Measurements from ENCODE around the gene ZNF263. TPM values are rescaled to one million over a fixed set of nuclear protein-coding genes. Genes with fewer than 3 reads are reported as not detected.

Gene ZNF263
- total RNA-seq, 1 experiment from 2014 or later: 31.4 TPM

DNA sequence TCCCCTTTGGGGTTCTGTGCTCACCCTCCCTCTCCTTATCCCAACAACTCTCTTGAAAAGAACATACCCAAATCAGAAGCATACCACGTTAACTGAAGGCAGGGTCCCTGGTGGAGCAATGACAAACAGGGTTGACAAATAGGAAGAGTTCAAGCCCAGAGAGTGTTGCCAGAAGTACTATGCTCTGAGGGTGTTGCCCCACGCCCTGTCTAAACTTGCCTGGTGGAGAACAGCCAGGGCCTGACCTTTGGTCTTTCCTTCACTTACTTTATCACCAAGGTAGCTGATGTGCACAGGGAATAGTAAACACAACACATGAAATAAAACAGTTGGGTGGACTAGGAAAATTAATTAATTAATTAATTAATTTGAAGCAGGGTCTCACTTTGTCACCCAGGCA, 45.4 kb downstream of the ZNF263 start:
- no peak overlapping the region for H3K4me2 ChIP-seq (ENCODE audit: low read length)
- no peaks in the 10 kb centered on the region for H3K36me3 ChIP-seq (ENCODE audit: control insufficient read depth in 1 of 2, insufficient read depth in 2 of 2, low read length in 2 of 2)
- H4K20me1 ChIP-seq (ENCODE audit: insufficient read depth): no peaks in the 10 kb centered on the region
- no peaks in the 10 kb centered on the region for H3K4me1 ChIP-seq (ENCODE audit: control insufficient read depth in 1 of 2, insufficient read depth in 2 of 2, low read length in 2 of 2)
- DNase-seq (ENCODE audit: low read depth, low spot score) (no peak), ATAC-seq (no peak)
- no TSS peak for BruUV-seq (replicated peaks)
- H3K27me3 ChIP-seq (ENCODE audit: insufficient read depth, low read length): no peaks in the 10 kb centered on the region
- H3K4me3 ChIP-seq (replicated peaks in 1 of 2; ENCODE audit: low read depth in 1 of 2, low read length in 2 of 2): no peak overlapping the region
- H2AFZ ChIP-seq (ENCODE audit: low read depth, low read length, poor library complexity, severe bottlenecking): no peak overlapping the region
- intact Hi-C loops (cut with micrococcal nuclease): no loop called here
- H3K79me2 ChIP-seq (ENCODE audit: insufficient read depth, low read length): no peaks in the 10 kb centered on the region
- no peak for TF ChIP-seq EZH2 (IDR thresholded peaks at IDR 0.05)
- no peak for TF ChIP-seq FOSL1 (IDR thresholded peaks at IDR 0.05; ENCODE audit: low read depth)
- no peak for TF ChIP-seq CBX3 (IDR thresholded peaks at IDR 0.05; ENCODE audit: low read depth)
- TF ChIP-seq ZNF274 (IDR thresholded peaks at IDR 0.05; ENCODE audit: low read depth, low read length): no peak
- no peak for TF ChIP-seq POLR2AphosphoS5 (IDR thresholded peaks at IDR 0.05; ENCODE audit: low read depth, low read length)
- TF ChIP-seq POLR2A (IDR thresholded peaks at IDR 0.05; ENCODE audit: borderline replicate concordance, extremely low read depth, insufficient read depth, insufficient read length): no peak
- TF ChIP-seq, protein P1, sequence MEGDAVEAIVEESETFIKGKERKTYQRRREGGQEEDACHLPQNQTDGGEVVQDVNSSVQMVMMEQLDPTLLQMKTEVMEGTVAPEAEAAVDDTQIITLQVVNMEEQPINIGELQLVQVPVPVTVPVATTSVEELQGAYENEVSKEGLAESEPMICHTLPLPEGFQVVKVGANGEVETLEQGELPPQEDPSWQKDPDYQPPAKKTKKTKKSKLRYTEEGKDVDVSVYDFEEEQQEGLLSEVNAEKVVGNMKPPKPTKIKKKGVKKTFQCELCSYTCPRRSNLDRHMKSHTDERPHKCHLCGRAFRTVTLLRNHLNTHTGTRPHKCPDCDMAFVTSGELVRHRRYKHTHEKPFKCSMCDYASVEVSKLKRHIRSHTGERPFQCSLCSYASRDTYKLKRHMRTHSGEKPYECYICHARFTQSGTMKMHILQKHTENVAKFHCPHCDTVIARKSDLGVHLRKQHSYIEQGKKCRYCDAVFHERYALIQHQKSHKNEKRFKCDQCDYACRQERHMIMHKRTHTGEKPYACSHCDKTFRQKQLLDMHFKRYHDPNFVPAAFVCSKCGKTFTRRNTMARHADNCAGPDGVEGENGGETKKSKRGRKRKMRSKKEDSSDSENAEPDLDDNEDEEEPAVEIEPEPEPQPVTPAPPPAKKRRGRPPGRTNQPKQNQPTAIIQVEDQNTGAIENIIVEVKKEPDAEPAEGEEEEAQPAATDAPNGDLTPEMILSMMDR (IDR thresholded peaks at IDR 0.05 in 2 of 3, conservative IDR thresholded peaks at IDR 0.05 in 1 of 3; ENCODE audit: borderline replicate concordance in 1 of 3, insufficient read depth in 1 of 3, low read depth in 2 of 3, low read length in 2 of 3): no peak
- no peak for TF ChIP-seq ZFX (IDR thresholded peaks at IDR 0.05)
- TF ChIP-seq RAD21 (IDR thresholded peaks at IDR 0.05; ENCODE audit: low read depth): no peak
- no peak for TF ChIP-seq EGR1 (IDR thresholded peaks at IDR 0.05; ENCODE audit: low read depth)
- no peak for TF ChIP-seq ELF1 (IDR thresholded peaks at IDR 0.05; ENCODE audit: borderline replicate concordance, low read depth)
- no peak for TF ChIP-seq JUND (IDR thresholded peaks at IDR 0.05)
- no peak overlapping the region for H3K9ac ChIP-seq (ENCODE audit: low read length)
- no peak overlapping the region for H3K27ac ChIP-seq (ENCODE audit: low read depth, low read length)
- H3K9me3 ChIP-seq (ENCODE audit: control insufficient read depth in 1 of 2, insufficient read depth in 1 of 2, low read depth in 1 of 2, low read length in 2 of 2): no peaks in the 10 kb centered on the region
- RAD21 ChIA-PET (ENCODE audit: low non-redundant PET in 1 of 2, low total read pairs in 2 of 2, uncharacterized antibody in 2 of 2, unreplicated experiment in 2 of 2): no interaction called here
- CTCF ChIA-PET: no interaction called here
- H3K9me2 ChIP-seq (ENCODE audit: insufficient read depth): no peaks in the 10 kb centered on the region
- POLR2A ChIA-PET: no interaction called here

Other genes starting within 250 kb of the ZNF263 start
- gene BICDL2, start 246.5 kb upstream of the ZNF263 start, total RNA-seq (2021; ENCODE audit: unreplicated experiment): 21.3 TPM
- gene MMP25, start 236.9 kb upstream of the ZNF263 start, total RNA-seq (2021; ENCODE audit: unreplicated experiment): 2.5 TPM
- 13.7 TPM for gene IL32, start 217.9 kb upstream of the ZNF263 start, total RNA-seq (2021; ENCODE audit: unreplicated experiment)
- gene ZSCAN10, start 184.2 kb upstream of the ZNF263 start, total RNA-seq (2021; ENCODE audit: unreplicated experiment): 0.76 TPM
- 17.0 TPM for gene ZNF205, start 170.9 kb upstream of the ZNF263 start, total RNA-seq (2021; ENCODE audit: unreplicated experiment)
- 11.0 TPM for gene ZNF213, start 148.5 kb upstream of the ZNF263 start, total RNA-seq (2021; ENCODE audit: unreplicated experiment)
- not detected for gene OR1F1, start 95.3 kb upstream of the ZNF263 start, total RNA-seq (2021; ENCODE audit: unreplicated experiment)
- 8.8 TPM for gene ZNF200, start 48.3 kb upstream of the ZNF263 start, total RNA-seq (2021; ENCODE audit: unreplicated experiment)
- gene MEFV, start 26.9 kb upstream of the ZNF263 start, total RNA-seq (2021; ENCODE audit: unreplicated experiment): 0.15 TPM
- gene TIGD7, start 21.9 kb downstream of the ZNF263 start, total RNA-seq (2021; ENCODE audit: unreplicated experiment): 0.49 TPM
- 10.3 TPM for gene ZNF75A, start 22.0 kb downstream of the ZNF263 start, total RNA-seq (2021; ENCODE audit: unreplicated experiment)
- not detected for gene OR2C1, start 72.4 kb downstream of the ZNF263 start, total RNA-seq (2021; ENCODE audit: unreplicated experiment)
- 20.0 TPM for gene ZSCAN32, start 117.5 kb downstream of the ZNF263 start, total RNA-seq (2021; ENCODE audit: unreplicated experiment)
- gene ZNF174, start 117.7 kb downstream of the ZNF263 start, total RNA-seq (2021; ENCODE audit: unreplicated experiment): 8.2 TPM
- gene ZNF597, start 160.0 kb downstream of the ZNF263 start, total RNA-seq (2021; ENCODE audit: unreplicated experiment): 3.2 TPM
- 32.2 TPM for gene NAA60, start 160.2 kb downstream of the ZNF263 start, total RNA-seq (2021; ENCODE audit: unreplicated experiment)
- not detected for gene C16orf90, start 212.0 kb downstream of the ZNF263 start, total RNA-seq (2021; ENCODE audit: unreplicated experiment)
- 27.4 TPM for gene CLUAP1, start 217.5 kb downstream of the ZNF263 start, total RNA-seq (2021; ENCODE audit: unreplicated experiment)